Erythroblast (primary cell): ENCODE data around the gene CAPS.
"Not testable (repeated sequence)": the region's sequence is repeated elsewhere in the genome, so short reads cannot be mapped to it uniquely, and the experiment has no call there.

Experiments
- DNase-seq, 2 experiments: peaks; one replicate each; lab custom pipeline; 2025; lab: John Stamatoyannopoulos, UW
- GATA1 ChIP-seq: IDR thresholded peaks from 2 replicates; pipeline ENCODE4 v1.6.1; 2011; ENCODE audit warnings: low read depth, mild to moderate bottlenecking, control low read depth, low read length, moderate library complexity
- POLR2A ChIP-seq: IDR thresholded peaks from 2 replicates; pipeline ENCODE4 v1.6.1; 2011; ENCODE audit warnings: mild to moderate bottlenecking, low read length

The CAPS gene

DNA sequence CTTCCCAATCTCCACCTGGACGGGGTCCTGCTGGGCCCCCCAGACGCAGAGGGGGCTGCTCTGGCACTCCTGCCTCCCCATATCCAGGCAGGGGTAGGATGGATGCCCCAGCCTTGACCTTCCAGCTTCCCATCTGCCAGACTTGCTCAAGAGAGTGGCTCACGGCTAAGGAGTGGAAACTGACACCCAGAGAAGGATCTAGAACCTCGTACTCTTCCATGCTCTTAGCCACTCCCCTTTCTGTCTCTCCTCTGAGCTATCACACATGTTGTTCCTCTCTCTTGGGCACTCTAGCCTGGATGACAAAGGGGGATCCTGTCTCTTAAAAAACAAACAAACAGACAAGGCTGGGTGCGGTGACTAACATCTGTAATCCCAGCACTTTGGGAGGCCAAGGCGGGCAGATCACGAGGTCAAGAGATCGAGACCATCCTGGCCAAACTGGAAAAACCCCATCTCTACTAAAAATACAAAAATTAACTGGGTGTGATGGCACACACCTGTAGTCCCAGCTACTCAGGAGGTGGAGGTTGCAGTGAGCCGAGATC is 31.6 kb upstream of the CAPS start:
- DNase-seq: no peak
- TF ChIP-seq POLR2A: no peak
- TF ChIP-seq GATA1: no peak

DNA sequence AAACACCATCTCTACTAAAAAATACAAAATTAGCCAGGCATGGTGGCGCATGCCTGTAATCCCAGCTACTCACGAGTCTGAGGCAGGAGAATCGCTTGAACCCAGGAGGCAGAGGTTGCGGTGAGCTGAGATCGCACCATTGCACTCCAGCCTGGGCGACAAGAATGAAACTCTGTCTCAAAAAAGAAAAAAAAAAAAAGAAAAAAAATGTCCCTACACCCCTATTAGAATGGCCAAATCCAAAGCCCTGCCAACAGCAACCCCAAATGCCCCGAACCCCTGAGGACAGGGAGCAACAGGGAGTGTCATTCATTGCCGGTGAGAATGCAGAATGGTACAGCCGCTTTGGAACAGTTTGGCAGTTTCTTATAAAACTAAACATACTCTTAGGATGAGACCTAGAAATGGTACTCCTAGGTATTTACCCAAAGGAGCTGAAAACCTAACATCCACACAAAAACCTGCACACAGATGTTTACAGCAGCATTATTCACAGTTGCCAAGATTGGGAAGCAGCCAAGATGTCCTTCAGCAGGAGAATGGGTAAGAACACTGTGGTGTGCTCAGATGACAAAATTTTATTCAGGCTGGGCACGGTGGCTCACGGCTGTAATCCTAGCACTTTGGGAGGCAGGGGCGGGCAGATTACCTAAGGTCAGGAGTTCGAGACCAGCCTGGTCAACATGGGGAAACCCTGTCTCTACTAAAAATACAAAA is 30.7 kb upstream of the CAPS start:
- not testable (repeated sequence) for DNase-seq

DNA sequence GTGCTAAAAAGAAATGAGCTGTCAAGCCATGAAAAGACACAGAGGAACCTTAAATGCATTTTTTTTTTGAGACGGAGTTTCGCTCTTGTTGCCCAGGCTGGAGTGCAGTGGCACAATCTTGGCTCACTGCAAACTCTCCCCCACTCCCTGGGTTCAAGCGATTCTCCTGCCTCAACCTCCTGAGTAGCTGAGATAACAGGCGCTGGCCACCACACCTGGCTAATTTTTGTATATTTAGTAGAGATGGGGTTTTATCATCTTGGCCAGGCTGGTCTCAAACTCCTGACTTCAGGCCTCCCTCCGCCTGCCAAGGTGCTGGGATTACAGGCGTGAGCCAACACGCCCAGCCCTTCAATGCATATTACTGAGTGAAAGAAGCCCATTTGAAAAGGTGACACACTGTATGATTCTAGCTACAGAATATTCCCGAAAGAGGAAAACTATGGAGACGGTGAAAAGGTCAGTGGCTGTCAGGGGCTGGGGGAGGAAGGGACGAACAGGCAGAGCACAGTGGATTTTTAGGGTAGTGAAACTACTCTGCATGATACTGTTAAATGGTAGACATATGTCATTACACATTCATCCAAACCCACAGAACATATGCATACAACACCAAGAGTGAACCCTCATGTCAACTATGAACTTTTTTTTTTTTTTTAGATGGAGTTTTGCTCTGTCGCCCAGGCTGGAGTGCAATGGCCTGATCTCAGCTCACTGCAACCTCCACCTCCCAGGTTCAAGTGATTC is 29.8 kb upstream of the CAPS start:
- DNase-seq: not testable (repeated sequence)

DNA sequence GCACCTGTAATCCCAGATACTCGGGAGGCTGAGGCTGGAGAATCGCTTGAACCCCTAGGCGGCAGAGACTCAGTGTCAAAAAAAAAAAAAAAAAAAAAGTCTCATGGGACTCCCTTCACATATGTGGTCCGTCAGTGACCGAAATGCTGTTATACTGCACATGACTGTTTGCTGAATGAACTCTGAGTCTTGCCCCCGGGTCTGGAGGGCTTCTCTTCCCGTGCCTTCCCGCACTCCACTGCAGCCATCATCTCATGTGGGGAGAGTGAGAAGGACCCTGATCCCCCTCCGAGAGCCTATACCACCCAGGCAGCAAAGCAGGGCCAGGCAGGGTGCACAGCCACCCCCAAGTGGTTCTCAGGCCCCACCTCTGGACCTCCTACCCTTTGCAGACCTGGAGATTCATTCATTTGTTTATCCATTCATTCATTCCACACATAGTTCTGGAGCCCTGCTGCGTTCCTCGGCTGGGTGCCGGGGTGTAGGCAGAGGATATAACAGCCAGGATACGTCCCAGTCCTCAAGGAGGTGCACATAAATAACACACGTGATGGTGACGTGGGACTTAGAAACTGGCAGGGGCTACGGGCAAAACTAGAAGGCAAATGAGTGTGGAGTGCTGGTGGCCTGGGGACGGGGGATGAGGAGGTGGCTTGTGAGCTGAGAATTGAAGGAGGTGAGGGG is 24.6 kb upstream of the CAPS start:
- DNase-seq: no peak

DNA sequence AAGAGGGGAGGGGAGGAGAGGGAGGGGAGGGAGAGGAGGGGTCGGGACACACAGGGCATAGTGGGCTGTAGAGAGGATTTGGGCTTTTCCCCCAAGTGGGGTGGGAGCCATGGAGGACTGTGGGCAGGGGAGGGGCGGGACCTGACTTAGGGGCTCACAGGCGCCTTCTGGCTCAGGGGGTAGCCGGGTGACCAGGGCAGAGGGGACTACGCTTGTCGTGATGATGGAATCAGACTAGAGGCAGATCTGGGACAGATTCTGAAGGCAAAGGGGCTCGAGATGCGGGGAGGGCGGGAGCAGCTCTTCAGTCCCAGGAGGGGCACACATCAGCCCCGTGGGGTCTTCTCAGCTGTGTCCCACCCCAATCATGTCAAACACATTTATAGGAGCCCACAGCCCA is 24.0 kb upstream of the CAPS start:
- DNase-seq: no peak
- TF ChIP-seq POLR2A: no peak

More for the DNA sequence above, 24.6 kb upstream of the CAPS start:
- TF ChIP-seq GATA1 (no peak), POLR2A (no peak)

DNA sequence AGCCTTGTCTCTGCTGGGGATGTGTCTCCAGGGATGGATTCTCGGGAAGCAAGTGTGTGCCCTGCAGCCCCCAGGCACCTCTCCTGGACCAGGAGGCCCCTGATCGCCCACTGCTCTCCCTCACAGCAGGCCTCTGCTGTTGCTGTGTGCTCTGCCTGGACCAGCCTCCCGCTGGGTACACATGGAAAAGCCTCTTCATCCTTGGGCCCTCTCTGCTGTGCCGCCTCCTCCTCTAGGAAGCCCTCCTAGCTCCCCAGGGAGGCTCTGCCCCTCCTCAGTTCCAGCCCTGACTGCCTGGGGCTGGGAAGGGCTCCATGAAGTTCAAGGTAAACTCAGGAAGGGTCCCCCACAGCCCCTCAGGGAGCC is 22.5 kb upstream of the CAPS start:
- no peak for DNase-seq
- TF ChIP-seq GATA1: no peak
- TF ChIP-seq POLR2A: no peak

DNA sequence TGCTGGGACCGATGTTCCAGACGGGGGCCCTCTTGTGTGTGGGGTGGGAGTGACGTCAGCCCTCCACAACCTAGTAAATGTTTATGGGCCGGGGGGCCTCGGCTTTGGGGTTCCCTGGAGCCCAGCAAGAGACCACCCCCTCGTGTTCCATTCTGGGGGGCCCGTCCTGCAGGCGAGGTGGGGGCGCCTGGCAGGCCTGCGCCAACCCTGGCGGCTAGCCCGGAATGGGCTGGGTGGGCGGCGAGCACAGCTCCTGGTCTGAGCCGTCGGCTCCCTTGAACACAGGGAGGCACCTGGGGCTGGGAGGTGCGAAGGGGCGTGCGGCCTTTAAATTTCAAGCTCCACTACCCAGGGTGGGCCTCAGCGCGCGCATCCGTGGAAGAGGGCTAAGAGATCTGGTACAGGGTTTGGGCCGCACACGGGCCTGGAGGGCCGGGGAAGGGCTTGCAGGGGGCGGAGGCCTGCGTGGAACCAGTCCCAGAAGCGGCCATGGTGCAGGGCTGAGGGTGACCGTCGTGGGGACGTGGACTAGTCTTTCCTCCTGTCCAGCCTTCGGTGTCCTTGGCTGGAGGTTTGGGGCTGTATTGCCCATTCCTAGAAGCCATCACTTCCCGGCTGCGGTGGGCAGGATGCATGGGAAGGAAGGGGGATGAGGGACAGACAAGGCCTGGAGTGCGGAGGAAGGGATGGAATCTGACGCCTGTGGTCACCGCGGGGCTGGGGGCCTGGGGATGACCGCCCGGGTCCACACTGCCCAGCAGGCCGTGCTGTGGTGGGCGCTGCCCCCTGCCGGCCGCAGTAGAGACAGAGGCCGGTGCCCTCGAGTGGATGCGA is 21.9 kb upstream of the CAPS start:
- TF ChIP-seq POLR2A: peak; percentile 1
- TF ChIP-seq GATA1: no peak
- DNase-seq: peak; percentile 37 to 51

DNA sequence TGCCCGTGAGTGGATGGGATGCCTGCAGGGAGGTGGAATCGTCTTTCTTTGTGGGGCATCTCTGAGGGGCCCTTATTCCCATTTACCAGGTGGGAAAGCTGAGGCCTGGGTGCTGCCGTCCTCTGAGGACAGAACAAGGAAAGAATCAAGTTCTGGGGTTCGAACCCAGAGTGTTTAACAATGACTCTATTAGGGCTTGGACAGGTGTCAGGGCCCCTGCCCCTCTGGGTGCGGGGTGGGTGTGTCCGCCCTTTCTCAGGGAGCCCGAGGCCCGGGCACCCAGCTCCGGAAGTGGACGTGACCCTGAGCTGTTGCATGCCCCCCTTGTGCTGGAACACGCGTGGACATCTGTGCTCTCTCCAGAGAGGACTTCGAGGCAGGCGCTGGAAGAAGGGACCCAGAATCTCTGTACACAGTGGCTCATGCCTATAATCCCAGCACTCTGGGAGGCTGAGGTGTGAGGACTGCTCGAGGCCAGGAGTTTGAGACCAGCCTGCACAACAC is 21.2 kb upstream of the CAPS start:
- TF ChIP-seq GATA1 (no peak), POLR2A (no peak)
- no peak for DNase-seq

DNA sequence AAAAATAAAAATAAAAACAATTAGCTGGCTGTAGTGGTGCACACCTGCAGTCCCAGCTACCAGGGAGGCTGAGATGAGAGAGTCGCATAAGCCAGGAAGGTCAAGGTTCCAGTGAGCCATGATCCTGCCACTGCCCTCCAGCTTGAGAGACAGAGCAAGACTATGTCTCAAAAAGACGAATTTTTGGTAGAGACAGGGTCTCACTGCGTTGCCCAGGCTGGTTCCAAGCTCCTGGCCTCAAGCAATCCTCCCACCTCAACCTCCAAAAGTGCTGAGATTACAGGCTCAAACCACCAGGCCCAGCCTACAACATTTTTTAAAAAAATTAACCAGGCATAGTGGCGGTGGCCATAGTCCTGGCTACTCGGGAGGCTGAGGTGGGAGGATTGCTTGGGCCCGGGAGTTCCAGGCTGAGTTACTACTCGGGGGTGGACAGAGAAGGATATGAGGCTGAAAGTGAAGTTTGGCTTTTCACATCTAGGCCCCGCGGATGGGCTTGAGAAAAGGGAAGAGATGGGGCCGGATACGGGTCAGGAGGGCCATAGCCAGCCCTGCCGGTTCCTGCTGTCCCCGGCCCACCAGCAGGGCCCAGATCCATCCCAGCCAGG is 20.7 kb upstream of the CAPS start:
- TF ChIP-seq POLR2A: no peak
- TF ChIP-seq GATA1: no peak
- no peak for DNase-seq

DNA sequence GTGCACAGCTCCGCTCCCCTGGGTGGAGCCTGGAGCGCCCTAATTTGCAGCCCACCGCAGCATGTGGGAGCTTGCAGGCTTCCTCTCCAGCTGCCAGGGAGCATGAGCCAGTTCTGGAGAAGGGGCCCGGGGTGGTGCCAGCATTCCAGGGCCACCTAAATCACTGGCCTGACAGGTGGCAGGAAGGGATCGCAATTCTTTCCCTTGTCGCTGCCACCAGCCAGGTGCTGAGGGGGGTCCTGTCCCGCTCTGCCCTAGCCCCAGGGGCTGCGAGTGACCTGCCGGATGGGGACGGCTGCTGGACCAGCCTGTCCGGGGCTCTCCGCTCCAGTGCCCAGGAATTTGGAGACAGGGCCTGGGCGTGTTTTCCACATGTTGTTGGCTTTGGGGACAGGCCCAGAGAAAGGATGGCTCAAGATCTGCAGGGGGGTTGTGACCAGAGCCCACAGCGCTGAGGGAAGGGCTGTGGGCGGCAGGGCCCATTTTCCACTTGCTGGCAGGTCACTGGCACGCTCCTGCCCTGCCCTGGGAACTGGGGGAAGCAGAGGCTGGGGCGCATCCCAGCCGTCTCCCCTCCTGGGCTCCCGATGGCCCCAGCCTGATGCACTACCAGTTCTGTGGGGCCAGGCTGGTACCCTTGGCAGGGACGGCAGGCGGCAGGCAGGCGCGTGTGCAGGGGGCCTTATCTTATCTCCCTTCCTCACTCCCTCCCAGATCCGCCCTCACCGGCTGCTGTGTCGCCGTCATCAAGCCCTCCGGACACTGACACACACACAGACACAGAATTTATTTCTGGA is 19.9 kb upstream of the CAPS start:
- TF ChIP-seq GATA1: peak; percentile 81
- TF ChIP-seq POLR2A: no peak

DNA sequence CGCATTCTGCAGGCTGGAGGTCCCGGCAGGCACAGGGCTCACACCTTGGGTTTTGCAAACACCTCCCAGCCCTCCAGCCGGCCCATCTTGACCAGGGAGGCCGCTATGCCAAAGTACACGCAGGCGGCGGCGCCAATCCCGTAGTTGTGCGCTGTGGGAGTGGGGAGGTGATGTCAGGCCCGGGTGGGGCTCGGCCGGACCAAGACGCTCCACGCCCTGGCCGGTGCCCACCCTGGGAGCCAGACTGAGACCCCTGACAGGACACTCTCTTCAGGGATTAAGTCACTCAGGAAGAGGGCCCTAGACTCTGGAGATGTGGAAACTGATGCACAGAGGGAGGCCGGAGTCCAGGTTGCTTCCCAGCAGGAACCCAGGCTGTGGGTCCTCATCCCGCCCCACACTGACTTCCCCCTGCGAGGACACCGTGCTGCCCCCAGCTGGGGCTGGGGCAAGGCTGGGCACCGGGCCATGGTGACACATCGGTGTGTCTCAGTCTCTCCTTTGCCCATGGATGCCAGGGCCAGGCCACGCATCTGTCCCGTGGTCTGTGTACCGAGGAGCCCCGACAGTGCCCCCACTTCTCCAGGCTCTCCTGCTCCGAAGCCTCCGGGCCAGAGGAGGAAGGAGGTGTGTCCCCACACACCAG is 19.2 kb upstream of the CAPS start:
- DNase-seq: no peak
- TF ChIP-seq GATA1 (no peak), POLR2A (no peak)

More for the DNA sequence above, 19.9 kb upstream of the CAPS start:
- DNase-seq: peak; percentile 93 to 96

DNA sequence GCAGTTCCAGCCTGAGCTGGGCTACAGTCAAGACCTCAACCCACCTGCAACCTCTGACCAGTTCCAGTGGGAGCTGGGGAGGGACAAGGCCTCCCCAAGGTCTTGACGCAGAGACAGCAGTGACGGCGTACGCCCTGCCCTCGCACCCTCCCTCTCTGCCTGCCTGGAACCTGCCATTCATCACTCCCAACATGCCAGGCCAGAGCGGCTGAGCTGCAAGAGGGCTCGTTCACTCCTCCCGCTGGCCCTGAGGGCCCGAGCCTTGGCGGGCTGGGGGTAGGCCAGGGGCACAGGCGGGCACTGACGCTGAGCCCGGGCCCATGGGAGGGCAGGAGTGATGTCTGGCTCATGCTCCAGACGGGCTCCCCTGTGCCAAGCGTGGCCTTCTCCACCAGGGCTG is 18.6 kb upstream of the CAPS start:
- DNase-seq: no peak
- TF ChIP-seq GATA1 (no peak), POLR2A (no peak)
